ENCODE measurements around the gene PRMT1. TPM values are rescaled to one million over a fixed set of nuclear protein-coding genes. Genes with fewer than 3 reads are reported as not detected.
A peak's percentile ranks its signal among the peaks of the same experiment; 100 is the strongest.

The PRMT1 gene
- total and polyA plus RNA-seq, 9 of the 15 experiments (the other 6 are each of a cell fraction or from before 2014, with no cell fraction given) = 13.3 to 464 (median 326) TPM

- no peak for TF ChIP-seq CHD7 (IDR thresholded peaks at IDR 0.05; ENCODE audit: low read depth, low read length)
- TF ChIP-seq ID3 (CRISPR knock-in tag; IDR thresholded peaks at IDR 0.05) = no peak
- no peak for TF ChIP-seq ID3 (tag; IDR thresholded peaks at IDR 0.05)
- TF ChIP-seq SAFB2 (IDR thresholded peaks at IDR 0.05; ENCODE audit: borderline replicate concordance, low read depth, low read length, severe bottlenecking) = no peak
- no peak for TF ChIP-seq ZNF589 (CRISPR knock-in tag; IDR thresholded peaks at IDR 0.05; ENCODE audit: low read depth)
- peak; percentile 87 for TF ChIP-seq MYC (IDR thresholded peaks at IDR 0.05; ENCODE audit: low read depth, low read length)
- no peak for TF ChIP-seq MYC (CRISPR knock-in tag; IDR thresholded peaks at IDR 0.05; ENCODE audit: borderline replicate concordance, low read depth)
- peak; percentile 40; the same call in 1 of the 2 replicates for TF ChIP-seq USF1 (CRISPR knock-in tag; IDR thresholded peaks at IDR 0.05)
- peak; percentile 54 for TF ChIP-seq HMGN3 (IDR thresholded peaks at IDR 0.05; ENCODE audit: borderline replicate concordance, extremely low read depth, insufficient read length, low read depth, low read length)
- TF ChIP-seq HSF4 (CRISPR knock-in tag; IDR thresholded peaks at IDR 0.05; ENCODE audit: borderline replicate concordance) = no peak
- TF ChIP-seq HDAC1 (IDR thresholded peaks at IDR 0.05) = peak in 1 of 2 experiments; percentile 85; a peak in 2 of 4 replicates
- TF ChIP-seq KDM5B (IDR thresholded peaks at IDR 0.05; ENCODE audit: insufficient replicate concordance, low read depth, low read length) = peak; percentile 72
These were observed 36.8 kb upstream of the PRMT1 start, which contains the start of gene RRAS (continued) for GRCh38 chr19:49640113-49640898.
